Caco-2 (cell line): ENCODE measurements around the gene AOPEP. TPM values are rescaled to one million over a fixed set of nuclear protein-coding genes. Genes with fewer than 3 reads are reported as not detected.

Source experiments
- BruUV-seq: library from RNA; stranded (reverse); fragments of 400-500 nt; replicated peaks from 2 replicates; lab custom pipeline; 2021; lab: Mats Ljungman, UMichigan
- CTCF ChIA-PET: fragments of 300-600 bp; sonication (Branson Sonifier 250); formaldehyde crosslinking; loops from one replicate; lab custom pipeline; 2022; ENCODE audit warnings: antibody characterized with exemption; lab: Charles Lee
- POLR2A ChIA-PET: fragments of 300-600 bp; sonication (Branson Sonifier 250); formaldehyde crosslinking; loops from one replicate; lab custom pipeline; 2022; ENCODE audit warnings: antibody characterized with exemption; lab: Charles Lee
- DNase-seq, 2 experiments: peaks; one replicate each; pipeline versions ENCODE4 v3.0.0 to v3.0.0-alpha.2; 2020 to 2022
- H3K27me3 ChIP-seq: replicated peaks from 2 replicates; pipeline ENCODE4 v1.6.0; 2011; ENCODE audit warnings: low read length; ENCODE audit not compliant: control insufficient read depth, insufficient read depth
- H3K36me3 ChIP-seq: 2 replicates; pipeline ENCODE4 v1.5.1; 2011; ENCODE audit warnings: low read length; ENCODE audit not compliant: control insufficient read depth, insufficient read depth
- H3K4me1 ChIP-seq: fragments of 250-450 bp; sonication (Bioruptor Pico); 2 replicates; pipeline ENCODE4 v1.5.1; 2020; ENCODE audit warnings: mild to moderate bottlenecking
- H3K4me3 ChIP-seq: 2 replicates; pipeline ENCODE4 v1.5.1; 2011; ENCODE audit warnings: low read depth, mild to moderate bottlenecking, control low read depth, low read length
- H3K9me3 ChIP-seq: fragments of 250-450 bp; sonication (Bioruptor Pico); 2 replicates; pipeline ENCODE4 v1.5.1; 2020; ENCODE audit warnings: mild to moderate bottlenecking, moderate library complexity
- H3K27ac Mint-ChIP-seq: one replicate; pipeline ENCODE4 v1.8.0; 2022; ENCODE audit warnings: mixed read lengths; ENCODE audit not compliant: unreplicated experiment
- H3K27me3 Mint-ChIP-seq: one replicate; pipeline ENCODE4 v1.8.0; 2022; ENCODE audit warnings: mixed read lengths; ENCODE audit not compliant: insufficient read depth, unreplicated experiment
- H3K36me3 Mint-ChIP-seq: one replicate; pipeline ENCODE4 v1.8.0; 2022; ENCODE audit warnings: mild to moderate bottlenecking, mixed read lengths; ENCODE audit not compliant: insufficient read depth, unreplicated experiment
- H3K4me1 Mint-ChIP-seq: one replicate; pipeline ENCODE4 v1.8.0; 2022; ENCODE audit warnings: low read depth, mixed read lengths; ENCODE audit not compliant: unreplicated experiment
- H3K4me3 Mint-ChIP-seq: one replicate; pipeline ENCODE4 v1.8.0; 2022; ENCODE audit warnings: mild to moderate bottlenecking, moderate library complexity, mixed read lengths; ENCODE audit not compliant: unreplicated experiment
- H3K9me3 Mint-ChIP-seq: one replicate; pipeline ENCODE4 v1.8.0; 2022; ENCODE audit warnings: mixed read lengths; ENCODE audit not compliant: unreplicated experiment
- CTCF ChIP-seq, 2 experiments: fragments of 200-600 bp in 1 of 2; IDR thresholded peaks; 1 replicate in 1 of 2; 2 replicates in 1 of 2; pipeline versions ENCODE4 v1.5.1 to v1.8.0; 2011 to 2022; ENCODE audit warnings: antibody characterized with exemption in 1 of 2, control low read depth in 1 of 2, inconsistent platforms in 1 of 2, low read depth in 1 of 2, low read length in 1 of 2, mild to moderate bottlenecking in 1 of 2, moderate library complexity in 1 of 2; ENCODE audit not compliant: insufficient read depth in 1 of 2, severe bottlenecking in 1 of 2, unreplicated experiment in 1 of 2
- intact Hi-C: fragments of 100-400 bp; cut with micrococcal nuclease; formaldehyde crosslinking; loops from one replicate; pipeline ENCODE4 v1.10.0; 2022; ENCODE audit not compliant: unreplicated experiment
- total RNA-seq: library from RNA; stranded (reverse); gene quantifications from 2 replicates; pipeline ENCODE4 v1.2.3, GENCODE V29; 2022

Gene AOPEP
- total RNA-seq, 1 experiment from 2014 or later, result 63.3 TPM

GRCh38 chr9:94728719-94729118 lies 2.2 kb downstream of the AOPEP start:
- intact Hi-C loops, result no loop called here
- Histone ChIP-seq H3K4me1 (no peaks in the 10 kb centered on the region), H3K4me3 (no peak overlapping the region), H3K9me3 (no peaks in the 10 kb centered on the region), H3K36me3 (no peaks in the 10 kb centered on the region), H3K27me3 (no peaks in the 10 kb centered on the region)
- CTCF ChIA-PET, result no interaction called here
- no peak overlapping the region for H3K4me3 Mint-ChIP-seq
- POLR2A ChIA-PET, result no interaction called here
- TF ChIP-seq CTCF (IDR thresholded peaks at IDR 0.05; ENCODE audit: insufficient read depth in 1 of 2, low read depth in 1 of 2, low read length in 1 of 2, severe bottlenecking in 1 of 2, unreplicated experiment in 1 of 2), result no peak
- BruUV-seq, result no TSS peak
- no peak for DNase-seq
- peaks cover 5% of the 10 kb centered on the region for H3K4me1 Mint-ChIP-seq
- no peaks in the 10 kb centered on the region for H3K9me3 Mint-ChIP-seq
- H3K27me3 Mint-ChIP-seq, result no peaks in the 10 kb centered on the region
- H3K27ac Mint-ChIP-seq, result no peak overlapping the region
- H3K36me3 Mint-ChIP-seq, result peaks cover 20% of the 10 kb centered on the region

GRCh38 chr9:94729199-94729598 lies 2.7 kb downstream of the AOPEP start:
- CTCF ChIA-PET, result no interaction called here
- POLR2A ChIA-PET, result no interaction called here
- Histone ChIP-seq H3K36me3 (no peaks in the 10 kb centered on the region), H3K4me3 (no peak overlapping the region), H3K4me1 (no peaks in the 10 kb centered on the region), H3K27me3 (no peaks in the 10 kb centered on the region), H3K9me3 (no peaks in the 10 kb centered on the region)
- Mint-ChIP-seq H3K4me1 (peaks cover 5% of the 10 kb centered on the region), H3K4me3 (no peak overlapping the region), H3K36me3 (peaks cover 20% of the 10 kb centered on the region), H3K27ac (no peak overlapping the region), H3K9me3 (no peaks in the 10 kb centered on the region), H3K27me3 (no peaks in the 10 kb centered on the region)
- intact Hi-C loops, result no loop called here
- TF ChIP-seq CTCF (IDR thresholded peaks at IDR 0.05; ENCODE audit: insufficient read depth in 1 of 2, low read depth in 1 of 2, low read length in 1 of 2, severe bottlenecking in 1 of 2, unreplicated experiment in 1 of 2), result no peak
- no peak for DNase-seq
- no TSS peak for BruUV-seq

GRCh38 chr9:94734054-94734754 lies 7.7 kb downstream of the AOPEP start:
- Mint-ChIP-seq H3K27ac (no peak overlapping the region), H3K36me3 (peaks cover 8% of the 10 kb centered on the region), H3K4me1 (no peaks in the 10 kb centered on the region), H3K9me3 (no peaks in the 10 kb centered on the region), H3K27me3 (no peaks in the 10 kb centered on the region), H3K4me3 (no peak overlapping the region)
- ChIA-PET POLR2A (no interaction called here), CTCF (no interaction called here)
- Histone ChIP-seq H3K4me1 (no peaks in the 10 kb centered on the region), H3K27me3 (no peaks in the 10 kb centered on the region), H3K4me3 (no peak overlapping the region), H3K36me3 (no peaks in the 10 kb centered on the region), H3K9me3 (no peaks in the 10 kb centered on the region)
- no peak for TF ChIP-seq CTCF (IDR thresholded peaks at IDR 0.05; ENCODE audit: insufficient read depth in 1 of 2, low read depth in 1 of 2, low read length in 1 of 2, severe bottlenecking in 1 of 2, unreplicated experiment in 1 of 2)
- no TSS peak for BruUV-seq
- no peak for DNase-seq
- intact Hi-C loops, result no loop called here
